ENCODE results near the gene LRMDA.

LRMDA gene

DNA sequence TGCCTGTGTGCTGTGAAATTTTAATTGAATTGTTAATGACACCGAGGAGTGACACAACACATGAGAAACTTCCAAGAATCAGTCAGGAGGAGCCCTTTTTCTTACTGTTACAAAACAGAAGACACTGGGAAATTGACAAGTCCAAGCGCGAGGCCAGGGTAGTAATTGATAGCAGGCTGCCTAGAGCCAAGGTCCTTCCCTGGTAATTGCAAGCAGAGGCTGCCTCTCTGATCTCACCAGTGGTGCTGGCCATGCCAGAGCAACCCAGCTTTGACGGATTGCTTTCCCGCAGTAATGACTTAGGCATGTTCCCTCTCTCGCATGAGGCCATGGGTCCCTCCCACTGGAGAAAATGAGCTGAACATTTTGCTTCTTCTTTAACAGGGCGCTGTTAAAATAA is 111.5 kb downstream of the LRMDA start:
- Mint-ChIP-seq H3K4me1 (peaks cover 83% of the 10 kb centered on the region), H3K27me3 (ENCODE audit: low read depth) (peaks cover 24% of the 10 kb centered on the region), H3K4me3 (peak overlapping the region; percentile 24 to 51 (median 44)), H3K27ac (peak overlapping the region; percentile 71 to 78 (median 71)), H3K9me3 (no peaks in the 10 kb centered on the region), H3K36me3 (ENCODE audit: low read depth) (no peaks in the 10 kb centered on the region)
- TF ChIP-seq, protein P1, sequence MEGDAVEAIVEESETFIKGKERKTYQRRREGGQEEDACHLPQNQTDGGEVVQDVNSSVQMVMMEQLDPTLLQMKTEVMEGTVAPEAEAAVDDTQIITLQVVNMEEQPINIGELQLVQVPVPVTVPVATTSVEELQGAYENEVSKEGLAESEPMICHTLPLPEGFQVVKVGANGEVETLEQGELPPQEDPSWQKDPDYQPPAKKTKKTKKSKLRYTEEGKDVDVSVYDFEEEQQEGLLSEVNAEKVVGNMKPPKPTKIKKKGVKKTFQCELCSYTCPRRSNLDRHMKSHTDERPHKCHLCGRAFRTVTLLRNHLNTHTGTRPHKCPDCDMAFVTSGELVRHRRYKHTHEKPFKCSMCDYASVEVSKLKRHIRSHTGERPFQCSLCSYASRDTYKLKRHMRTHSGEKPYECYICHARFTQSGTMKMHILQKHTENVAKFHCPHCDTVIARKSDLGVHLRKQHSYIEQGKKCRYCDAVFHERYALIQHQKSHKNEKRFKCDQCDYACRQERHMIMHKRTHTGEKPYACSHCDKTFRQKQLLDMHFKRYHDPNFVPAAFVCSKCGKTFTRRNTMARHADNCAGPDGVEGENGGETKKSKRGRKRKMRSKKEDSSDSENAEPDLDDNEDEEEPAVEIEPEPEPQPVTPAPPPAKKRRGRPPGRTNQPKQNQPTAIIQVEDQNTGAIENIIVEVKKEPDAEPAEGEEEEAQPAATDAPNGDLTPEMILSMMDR (IDR thresholded peaks at IDR 0.05; ENCODE audit: unreplicated experiment in 3 of 3) = no peak

DNA sequence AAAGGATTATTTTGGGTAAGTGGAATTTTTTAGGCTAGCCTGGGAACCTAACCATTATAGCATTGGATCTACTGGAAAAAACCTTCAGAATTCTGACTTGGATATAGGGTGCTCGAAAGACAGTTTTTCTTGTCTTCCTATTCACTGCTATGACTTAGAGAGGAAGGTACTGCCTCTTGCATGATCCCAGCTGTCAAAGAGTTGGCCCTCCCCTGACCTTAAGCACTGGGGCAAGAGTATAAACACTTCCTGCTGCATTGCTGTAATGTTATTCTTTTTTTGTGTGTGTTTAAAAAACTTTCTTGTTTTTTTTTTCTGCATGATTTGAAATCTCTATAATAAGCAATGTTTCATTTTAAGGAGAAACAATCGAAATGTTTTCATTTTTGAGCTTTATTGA is 113.0 kb downstream of the LRMDA start:
- TF ChIP-seq, protein P1 (IDR thresholded peaks at IDR 0.05; ENCODE audit: unreplicated experiment in 3 of 3) = no peak
- Mint-ChIP-seq H3K27me3 (ENCODE audit: low read depth) (peaks cover 16% of the 10 kb centered on the region), H3K4me1 (peaks cover 75% of the 10 kb centered on the region), H3K27ac (peak overlapping the region; percentile 10 to 71 (median 42)), H3K9me3 (no peaks in the 10 kb centered on the region), H3K36me3 (ENCODE audit: low read depth) (no peaks in the 10 kb centered on the region), H3K4me3 (no peak overlapping the region)

DNA sequence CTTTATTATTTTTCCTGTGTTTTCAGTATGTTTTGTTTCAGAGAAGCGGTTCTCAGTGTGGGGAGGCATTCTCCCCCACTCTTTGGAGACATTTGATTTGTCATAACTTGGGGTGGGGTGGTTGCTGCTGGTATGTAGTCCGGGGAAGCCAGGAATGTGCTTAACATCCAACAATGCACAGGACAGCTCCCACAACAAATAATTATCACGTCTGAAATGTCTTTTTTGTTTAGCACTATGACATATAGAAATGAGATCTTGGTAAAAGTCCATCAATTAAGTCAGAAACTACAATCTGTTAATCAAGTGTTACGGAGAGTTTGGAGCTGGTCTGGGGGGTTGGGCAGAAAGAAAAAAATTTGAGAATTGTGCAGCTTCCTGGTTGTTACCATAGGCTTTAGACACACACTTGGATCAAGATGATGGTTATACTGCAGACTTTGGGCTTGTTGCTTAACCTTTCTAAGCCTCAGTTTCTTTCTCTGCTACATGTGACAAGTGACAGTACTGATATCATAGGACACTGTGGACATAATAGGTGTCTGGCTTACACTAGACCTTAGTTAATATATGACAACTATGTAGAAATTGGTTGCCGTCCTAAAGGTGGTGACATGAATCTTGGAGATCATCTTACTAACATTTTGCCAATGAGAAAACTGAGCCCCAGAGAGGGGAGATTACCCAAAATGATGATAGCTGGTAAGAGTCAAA is 113.7 kb downstream of the LRMDA start:
- H3K4me3 Mint-ChIP-seq = no peak overlapping the region
- peaks cover 71% of the 10 kb centered on the region for H3K4me1 Mint-ChIP-seq
- peaks cover 4% of the 10 kb centered on the region for H3K36me3 Mint-ChIP-seq (ENCODE audit: low read depth)
- TF ChIP-seq, protein P1 (IDR thresholded peaks at IDR 0.05; ENCODE audit: unreplicated experiment in 3 of 3) = no peak
- H3K27me3 Mint-ChIP-seq (ENCODE audit: low read depth) = peaks cover 11% of the 10 kb centered on the region
- peak overlapping the region; percentile 10 to 71 (median 68) for H3K27ac Mint-ChIP-seq
- H3K9me3 Mint-ChIP-seq = peaks cover 5% of the 10 kb centered on the region

DNA sequence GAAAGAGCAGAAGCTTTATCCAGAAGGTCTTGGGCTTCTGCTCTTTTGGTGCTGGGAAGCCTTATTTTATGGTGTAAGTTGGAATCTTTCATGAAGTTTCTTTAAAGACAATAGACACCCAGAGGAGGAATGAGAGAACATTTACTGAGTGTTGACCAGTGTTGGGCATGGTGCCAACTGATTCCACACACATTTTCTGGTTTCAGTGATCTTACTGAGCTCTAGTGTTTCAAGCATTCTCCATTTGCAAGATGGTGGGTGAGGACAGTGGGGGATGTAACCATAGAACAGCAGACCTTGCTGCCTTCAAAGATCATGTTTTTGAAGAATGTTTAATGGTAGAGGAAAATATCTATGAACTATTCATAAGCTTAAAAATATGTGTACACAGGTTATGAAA is 114.6 kb downstream of the LRMDA start:
- H3K27me3 Mint-ChIP-seq (ENCODE audit: low read depth) = peaks cover 11% of the 10 kb centered on the region
- TF ChIP-seq, protein P1 (IDR thresholded peaks at IDR 0.05; ENCODE audit: unreplicated experiment in 3 of 3) = no peak

DNA sequence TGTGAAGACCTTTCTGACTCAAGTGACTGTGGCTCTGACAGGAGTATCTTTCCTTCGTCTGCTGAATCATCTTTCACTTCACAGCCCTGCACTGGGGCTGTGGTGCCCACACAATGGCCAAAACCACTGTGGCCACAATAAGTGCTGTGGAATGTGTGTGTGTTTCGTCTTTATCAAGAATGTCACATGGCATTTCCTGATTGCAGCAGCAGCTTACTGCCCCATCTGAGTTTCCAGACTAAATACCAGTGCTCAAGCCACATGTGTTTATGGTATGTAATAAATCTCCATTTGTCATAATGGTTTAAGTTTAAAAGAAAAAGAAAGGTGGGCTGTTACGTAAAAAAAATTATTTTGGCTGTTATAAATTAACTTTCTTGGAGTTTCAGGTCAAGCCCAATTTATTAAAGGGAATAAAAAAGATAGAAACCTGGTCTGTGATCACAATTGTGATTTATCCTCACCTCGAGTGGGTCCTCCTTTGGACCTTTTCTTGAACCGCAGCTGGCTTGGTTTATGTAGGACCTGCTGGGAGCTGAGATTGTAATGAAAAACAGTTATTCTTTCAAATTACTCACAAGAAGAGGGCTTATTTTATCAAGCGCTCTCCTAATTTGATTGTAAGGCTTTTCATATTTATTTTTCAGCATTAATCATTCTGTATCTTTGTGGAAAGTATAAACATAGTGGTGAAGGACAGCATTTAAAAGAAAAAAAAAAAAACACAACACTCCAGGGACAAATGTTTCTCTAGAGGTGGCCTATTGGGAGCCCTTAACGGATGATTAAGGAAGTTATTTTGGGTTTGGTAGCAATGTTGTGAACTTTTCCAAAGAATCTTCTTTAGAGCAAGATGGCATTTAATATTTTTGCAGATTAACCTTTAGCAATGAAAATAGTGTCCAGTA is 116.2 kb downstream of the LRMDA start:
- peaks cover 24% of the 10 kb centered on the region for H3K9me3 Mint-ChIP-seq
- peaks cover 48% of the 10 kb centered on the region for H3K4me1 Mint-ChIP-seq
- peak overlapping the region; percentile 39 to 59 (median 53) for H3K27ac Mint-ChIP-seq
- H3K27me3 Mint-ChIP-seq (ENCODE audit: low read depth) = peaks cover 11% of the 10 kb centered on the region
- peaks cover 12% of the 10 kb centered on the region for H3K36me3 Mint-ChIP-seq (ENCODE audit: low read depth)
- no peak overlapping the region for H3K4me3 Mint-ChIP-seq
- TF ChIP-seq, protein P1 (IDR thresholded peaks at IDR 0.05; ENCODE audit: unreplicated experiment in 3 of 3) = no peak

More for the DNA sequence above, 114.6 kb downstream of the LRMDA start:
- H3K4me3 Mint-ChIP-seq = no peak overlapping the region
- peaks cover 4% of the 10 kb centered on the region for H3K36me3 Mint-ChIP-seq (ENCODE audit: low read depth)
- no peak overlapping the region for H3K27ac Mint-ChIP-seq
- H3K4me1 Mint-ChIP-seq = peaks cover 65% of the 10 kb centered on the region
- peaks cover 12% of the 10 kb centered on the region for H3K9me3 Mint-ChIP-seq
